OCI-LY3 (cell line): ENCODE measurements around the gene FOXO1.

ENCODE experiments used
- EZH2phosphoT487 ChIP-seq: fragments of 200-600 bp; shearing (Covaris generic); IDR thresholded peaks from 2 replicates; pipeline ENCODE4 v1.6.1; 2018; ENCODE audit warnings: antibody characterized with exemption, mixed run types, low read depth
- TF ChIP-seq, protein P1 (sequence below): fragments of 200-600, 300-600 bp; sonication (generic); IDR thresholded peaks from 2 replicates; pipeline ENCODE4 v1.5.1; 2014; ENCODE audit warnings: antibody characterized with exemption, low read length, low read depth

GRCh38 chr13:40535345-40535836, 131.1 kb downstream of the FOXO1 start:
- TF ChIP-seq, protein P1, sequence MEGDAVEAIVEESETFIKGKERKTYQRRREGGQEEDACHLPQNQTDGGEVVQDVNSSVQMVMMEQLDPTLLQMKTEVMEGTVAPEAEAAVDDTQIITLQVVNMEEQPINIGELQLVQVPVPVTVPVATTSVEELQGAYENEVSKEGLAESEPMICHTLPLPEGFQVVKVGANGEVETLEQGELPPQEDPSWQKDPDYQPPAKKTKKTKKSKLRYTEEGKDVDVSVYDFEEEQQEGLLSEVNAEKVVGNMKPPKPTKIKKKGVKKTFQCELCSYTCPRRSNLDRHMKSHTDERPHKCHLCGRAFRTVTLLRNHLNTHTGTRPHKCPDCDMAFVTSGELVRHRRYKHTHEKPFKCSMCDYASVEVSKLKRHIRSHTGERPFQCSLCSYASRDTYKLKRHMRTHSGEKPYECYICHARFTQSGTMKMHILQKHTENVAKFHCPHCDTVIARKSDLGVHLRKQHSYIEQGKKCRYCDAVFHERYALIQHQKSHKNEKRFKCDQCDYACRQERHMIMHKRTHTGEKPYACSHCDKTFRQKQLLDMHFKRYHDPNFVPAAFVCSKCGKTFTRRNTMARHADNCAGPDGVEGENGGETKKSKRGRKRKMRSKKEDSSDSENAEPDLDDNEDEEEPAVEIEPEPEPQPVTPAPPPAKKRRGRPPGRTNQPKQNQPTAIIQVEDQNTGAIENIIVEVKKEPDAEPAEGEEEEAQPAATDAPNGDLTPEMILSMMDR = no peak
- TF ChIP-seq EZH2phosphoT487 = no peak
